SU-DHL-6 (cell line): Measurements from ENCODE around the gene NDUFA3.

Source experiments
- H2AFZ ChIP-seq: fragments of 200-600 bp; sonication (generic); 2 replicates; pipeline ENCODE4 v1.6.1; 2014; ENCODE audit warnings: low read depth, mild to moderate bottlenecking, moderate library complexity, mixed read lengths, antibody characterized with exemption, low read length; ENCODE audit not compliant: severe bottlenecking
- H3F3A ChIP-seq: fragments of 200-600 bp; shearing (Covaris generic); 2 replicates; pipeline ENCODE4 v1.6.0; 2016; ENCODE audit warnings: antibody characterized with exemption, mild to moderate bottlenecking; ENCODE audit not compliant: insufficient read depth
- H3K27ac ChIP-seq: fragments of 200-600 bp; sonication (generic); 2 replicates; pipeline ENCODE4 v1.5.1; 2016; ENCODE audit warnings: low read depth, mild to moderate bottlenecking, low read length, moderate library complexity, mixed read lengths
- H3K27me3 ChIP-seq: fragments of 200-600 bp; sonication (generic), shearing (Covaris generic); 2 replicates; pipeline ENCODE4 v1.6.0; 2014; ENCODE audit warnings: mild to moderate bottlenecking, low read length
- H3K36me3 ChIP-seq: fragments of 200-600 bp; sonication (generic); 2 replicates; pipeline ENCODE4 v1.6.1; 2014; ENCODE audit warnings: mild to moderate bottlenecking, low read length, mixed read lengths
- H3K4me2 ChIP-seq: fragments of 300-600, 200-600 bp; shearing (Covaris generic), sonication (generic); 2 replicates; pipeline ENCODE4 v1.6.0; 2014; ENCODE audit warnings: low read length, low read depth, mild to moderate bottlenecking; ENCODE audit not compliant: poor library complexity, severe bottlenecking
- H3K4me3 ChIP-seq: fragments of 200-600 bp; sonication (generic); 2 replicates; pipeline ENCODE4 v1.5.1; 2014; ENCODE audit warnings: antibody characterized with exemption, low read length, mild to moderate bottlenecking, mixed read lengths; ENCODE audit not compliant: insufficient read depth, poor library complexity, severe bottlenecking
- H3K79me2 ChIP-seq: fragments of 200-600 bp; sonication (generic); 2 replicates; pipeline ENCODE4 v1.6.1; 2014; ENCODE audit warnings: mild to moderate bottlenecking, low read length, moderate library complexity; ENCODE audit not compliant: insufficient read depth
- H3K9ac ChIP-seq: fragments of 200-600 bp; sonication (generic); 2 replicates; pipeline ENCODE4 v1.7.0; 2014; ENCODE audit warnings: mild to moderate bottlenecking, low read length
- H3K9me2 ChIP-seq: fragments of 200-600 bp; sonication (generic); replicated peaks from 2 replicates; pipeline ENCODE4 v1.6.1; 2014; ENCODE audit warnings: low read length; ENCODE audit not compliant: insufficient read depth
- H3K9me3 ChIP-seq: fragments of 200-600 bp; sonication (generic); 2 replicates; pipeline ENCODE4 v1.6.1; 2014; ENCODE audit warnings: low read length, mixed read lengths; ENCODE audit not compliant: insufficient read depth
- H4K20me1 ChIP-seq: fragments of 200-600 bp; sonication (generic); 2 replicates; pipeline ENCODE4 v1.6.1; 2014; ENCODE audit warnings: low read depth, mild to moderate bottlenecking, antibody characterized with exemption, low read length, moderate library complexity, mixed read lengths
- EZH2phosphoT487 ChIP-seq: fragments of 200-600 bp; sonication (generic), shearing (Covaris generic); conservative IDR thresholded peaks from 2 replicates; pipeline ENCODE4 v1.6.1; 2018; ENCODE audit warnings: mild to moderate bottlenecking, antibody characterized with exemption, low read length, moderate library complexity, mixed read lengths
- TF ChIP-seq, protein P1 (sequence below): fragments of 200-600 bp; sonication (generic); IDR thresholded peaks from one replicate; pipeline ENCODE4 v1.5.1; 2017; ENCODE audit warnings: antibody characterized with exemption, mild to moderate bottlenecking, low read length, moderate library complexity; ENCODE audit not compliant: insufficient read depth, poor library complexity, severe bottlenecking

Gene NDUFA3

GRCh38 chr19:54104998-54105715 lies 2.5 kb downstream of the NDUFA3 start:
- Histone ChIP-seq H3K79me2 (peaks cover 16% of the 10 kb centered on the region), H2AFZ (no peak overlapping the region), H3K4me2 (no peak overlapping the region), H3K36me3 (no peaks in the 10 kb centered on the region), H3K9me2 (no peaks in the 10 kb centered on the region), H3F3A (no peaks in the 10 kb centered on the region), H3K9me3 (no peaks in the 10 kb centered on the region), H3K9ac (no peak overlapping the region), H3K27ac (no peak overlapping the region), H4K20me1 (no peaks in the 10 kb centered on the region), H3K4me3 (no peak overlapping the region), H3K27me3 (no peaks in the 10 kb centered on the region)
- no peak for TF ChIP-seq EZH2phosphoT487
- TF ChIP-seq, protein P1, sequence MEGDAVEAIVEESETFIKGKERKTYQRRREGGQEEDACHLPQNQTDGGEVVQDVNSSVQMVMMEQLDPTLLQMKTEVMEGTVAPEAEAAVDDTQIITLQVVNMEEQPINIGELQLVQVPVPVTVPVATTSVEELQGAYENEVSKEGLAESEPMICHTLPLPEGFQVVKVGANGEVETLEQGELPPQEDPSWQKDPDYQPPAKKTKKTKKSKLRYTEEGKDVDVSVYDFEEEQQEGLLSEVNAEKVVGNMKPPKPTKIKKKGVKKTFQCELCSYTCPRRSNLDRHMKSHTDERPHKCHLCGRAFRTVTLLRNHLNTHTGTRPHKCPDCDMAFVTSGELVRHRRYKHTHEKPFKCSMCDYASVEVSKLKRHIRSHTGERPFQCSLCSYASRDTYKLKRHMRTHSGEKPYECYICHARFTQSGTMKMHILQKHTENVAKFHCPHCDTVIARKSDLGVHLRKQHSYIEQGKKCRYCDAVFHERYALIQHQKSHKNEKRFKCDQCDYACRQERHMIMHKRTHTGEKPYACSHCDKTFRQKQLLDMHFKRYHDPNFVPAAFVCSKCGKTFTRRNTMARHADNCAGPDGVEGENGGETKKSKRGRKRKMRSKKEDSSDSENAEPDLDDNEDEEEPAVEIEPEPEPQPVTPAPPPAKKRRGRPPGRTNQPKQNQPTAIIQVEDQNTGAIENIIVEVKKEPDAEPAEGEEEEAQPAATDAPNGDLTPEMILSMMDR = no peak

DNA sequence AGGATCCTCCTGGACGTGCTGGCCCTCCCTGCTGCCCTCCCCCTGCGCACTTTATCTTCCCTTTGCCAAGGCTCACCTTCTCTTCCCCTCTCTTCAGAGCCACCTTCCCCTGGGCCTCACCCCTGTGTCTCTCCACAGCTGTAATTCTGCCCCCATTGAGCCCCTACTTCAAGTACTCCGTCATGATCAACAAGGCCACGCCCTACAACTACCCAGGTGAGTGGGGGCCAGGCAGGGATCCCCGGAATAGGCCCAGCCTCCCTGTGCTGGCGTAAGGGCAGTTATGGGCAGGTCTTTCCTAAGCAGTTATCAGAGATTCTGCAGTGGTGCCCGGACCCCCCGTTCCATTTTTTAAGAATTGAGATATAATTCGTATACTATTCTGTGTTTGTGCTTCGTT lies 3.1 kb downstream of the NDUFA3 start:
- H3K36me3 ChIP-seq = no peaks in the 10 kb centered on the region
- no peaks in the 10 kb centered on the region for H4K20me1 ChIP-seq
- TF ChIP-seq EZH2phosphoT487 = no peak
- TF ChIP-seq, protein P1 = no peak
- no peak overlapping the region for H3K27ac ChIP-seq
- H3F3A ChIP-seq = no peaks in the 10 kb centered on the region
- no peak overlapping the region for H3K4me3 ChIP-seq
- peaks cover 16% of the 10 kb centered on the region for H3K79me2 ChIP-seq
- no peak overlapping the region for H3K9ac ChIP-seq
- no peaks in the 10 kb centered on the region for H3K9me2 ChIP-seq
- no peaks in the 10 kb centered on the region for H3K9me3 ChIP-seq
- no peak overlapping the region for H3K4me2 ChIP-seq
- H2AFZ ChIP-seq = no peak overlapping the region
- H3K27me3 ChIP-seq = no peaks in the 10 kb centered on the region

GRCh38 chr19:54106716-54107115 lies 4.1 kb downstream of the NDUFA3 start:
- Histone ChIP-seq H3K27me3 (no peaks in the 10 kb centered on the region), H3K4me2 (no peak overlapping the region), H3K9me2 (no peaks in the 10 kb centered on the region), H4K20me1 (no peaks in the 10 kb centered on the region), H3K9ac (no peak overlapping the region), H3K27ac (no peak overlapping the region), H3K79me2 (peaks cover 16% of the 10 kb centered on the region), H3K9me3 (no peaks in the 10 kb centered on the region), H2AFZ (no peak overlapping the region), H3K4me3 (no peak overlapping the region), H3K36me3 (no peaks in the 10 kb centered on the region), H3F3A (no peaks in the 10 kb centered on the region)
- TF ChIP-seq, protein P1 = no peak
- no peak for TF ChIP-seq EZH2phosphoT487
